NCI-H446 (cell line): Measurements from ENCODE around the gene TNFAIP8L2.

Source experiments
- DNase-seq, 2 experiments: peaks; one replicate each; lab custom pipeline; 2025; lab: John Stamatoyannopoulos, UW

Gene TNFAIP8L2

DNA sequence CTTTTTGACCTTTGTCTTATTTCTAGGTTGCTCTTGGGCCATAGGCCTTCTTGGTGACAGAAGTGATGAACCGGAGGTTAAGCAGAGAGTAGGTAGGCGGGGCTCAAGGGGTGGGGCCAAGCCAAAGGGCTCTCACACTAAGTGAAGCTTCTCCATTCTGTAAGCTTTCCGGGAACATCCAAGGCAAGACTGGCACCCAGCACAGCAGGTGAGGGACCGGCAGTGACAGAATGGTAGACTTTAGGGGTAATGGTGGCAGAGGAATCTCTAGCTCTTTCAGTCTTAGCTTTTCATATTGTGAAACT is at the start of gene TNFAIP8L2:
TSS of gene TNFAIP8L2 (plus strand) at position 135 of the 305 bp plus-strand sequence. CDS start 2,049 bp downstream, outside the sequence.
- DNase-seq, result no peak

DNA sequence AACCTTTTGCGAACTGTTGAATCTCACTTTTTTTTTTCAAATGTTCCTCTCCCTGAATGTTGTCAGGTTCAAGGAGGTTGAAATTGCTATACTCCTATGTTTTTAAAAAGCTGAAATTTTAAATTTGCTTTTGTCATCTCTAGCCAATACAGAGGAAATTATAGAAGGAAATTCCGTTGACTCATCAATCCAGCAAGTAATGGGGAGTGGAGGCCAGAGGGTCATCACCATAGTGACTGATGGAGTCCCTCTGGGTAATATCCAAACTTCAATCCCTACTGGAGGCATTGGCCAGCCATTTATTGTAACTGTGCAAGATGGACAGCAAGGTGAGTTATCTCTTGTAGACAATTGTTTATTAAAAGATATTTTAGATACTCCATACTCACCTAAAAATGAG is 49.6 kb upstream of the TNFAIP8L2 start:
- no peak for DNase-seq

GRCh38 chr1:151108331-151108730 is 48.1 kb upstream of the TNFAIP8L2 start:
- no peak for DNase-seq

GRCh38 chr1:151113877-151114276 is 42.6 kb upstream of the TNFAIP8L2 start:
- DNase-seq, result no peak

DNA sequence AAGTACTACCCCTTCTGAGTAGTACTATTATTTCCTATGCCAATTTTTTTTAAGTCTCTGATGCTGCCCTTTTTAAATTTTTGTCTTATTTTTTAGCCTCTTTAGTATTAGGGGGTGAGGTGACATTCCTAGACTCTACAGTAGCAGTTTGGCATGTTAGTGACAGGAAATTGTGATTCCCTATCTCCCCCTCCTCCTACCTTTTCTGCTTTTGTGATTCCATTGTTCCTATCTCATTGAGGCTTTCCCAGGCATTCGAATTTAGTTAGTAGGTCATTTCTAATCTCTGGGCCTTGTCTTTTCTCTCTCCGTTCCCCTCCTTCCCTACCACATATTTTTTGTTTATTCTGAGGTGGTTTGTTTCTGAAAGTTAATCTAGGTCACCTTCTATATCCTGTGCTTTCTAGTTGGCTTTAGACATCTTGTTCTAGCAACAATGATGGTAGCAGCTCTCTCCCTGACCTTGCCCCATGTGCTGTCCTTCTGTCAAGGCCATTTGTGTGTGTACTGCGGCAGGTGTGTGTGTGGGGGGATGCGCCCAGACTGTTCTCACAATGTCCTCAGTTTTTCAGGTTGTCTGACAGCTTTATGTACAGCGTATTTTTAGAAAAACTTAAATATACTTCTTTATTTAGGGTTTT is 31.6 kb upstream of the TNFAIP8L2 start:
- no peak for DNase-seq

DNA sequence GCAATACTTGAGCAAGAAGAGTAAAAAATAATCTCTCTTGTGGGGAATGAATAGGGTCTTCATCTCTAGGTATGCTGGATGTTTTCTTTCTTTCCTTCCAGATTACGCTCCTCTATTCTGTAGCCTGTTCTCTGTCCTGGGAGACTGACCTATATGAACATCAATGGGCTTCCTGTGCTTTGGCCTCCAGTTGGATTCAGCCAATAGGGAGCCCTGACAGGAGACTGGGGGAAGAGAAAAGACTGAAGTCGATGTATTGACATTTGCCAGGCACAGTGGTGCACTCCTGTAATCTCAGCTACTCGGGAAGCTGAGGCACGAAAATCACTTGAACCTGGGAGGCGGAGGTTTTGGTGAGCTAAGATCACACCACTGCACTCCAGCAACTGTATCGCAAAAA is 27.6 kb upstream of the TNFAIP8L2 start:
- DNase-seq, result no peak

DNA sequence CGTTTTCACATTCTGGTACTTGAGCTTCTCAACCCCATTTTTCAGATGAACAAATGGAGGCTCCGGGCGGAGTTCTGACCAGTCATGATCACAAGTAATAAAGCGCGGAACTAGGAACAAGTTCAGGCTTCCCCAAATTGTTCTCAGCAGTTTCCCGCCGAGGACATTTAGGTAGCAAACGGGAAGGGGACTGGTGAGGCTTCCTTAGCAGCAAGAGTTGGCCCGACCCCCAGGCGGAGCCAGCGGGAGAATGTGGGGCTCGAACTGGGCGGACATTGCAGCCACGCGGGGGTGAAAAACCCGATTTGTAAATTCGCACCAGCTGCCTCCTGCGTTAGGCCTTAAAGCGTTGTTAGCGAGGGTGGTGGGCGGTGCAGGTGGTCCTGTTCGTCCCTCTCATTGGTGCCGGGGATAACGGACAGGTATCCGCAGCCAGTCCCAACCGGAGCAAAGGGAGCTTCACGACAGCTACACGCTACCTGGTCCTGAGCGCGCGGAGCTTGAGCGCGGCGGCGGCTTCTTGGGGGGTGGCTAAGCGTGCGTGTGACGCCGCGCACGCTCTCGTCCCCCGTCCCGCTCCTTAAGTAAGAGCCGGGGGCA is 25.4 kb upstream of the TNFAIP8L2 start:
- no peak for DNase-seq

GRCh38 chr1:151131701-151132334 is 24.6 kb upstream of the TNFAIP8L2 start:
- DNase-seq, result no peak

- no peak for DNase-seq
Measured at GRCh38 chr1:151132335-151133017, 24.0 kb upstream of the TNFAIP8L2 start.

GRCh38 chr1:151133018-151133806 is 23.2 kb upstream of the TNFAIP8L2 start:
- no peak for DNase-seq

GRCh38 chr1:151134396-151134795 is 22.1 kb upstream of the TNFAIP8L2 start:
- no peak for DNase-seq

- DNase-seq, result no peak
Measured at GRCh38 chr1:151134991-151135390, 21.5 kb upstream of the TNFAIP8L2 start.

DNA sequence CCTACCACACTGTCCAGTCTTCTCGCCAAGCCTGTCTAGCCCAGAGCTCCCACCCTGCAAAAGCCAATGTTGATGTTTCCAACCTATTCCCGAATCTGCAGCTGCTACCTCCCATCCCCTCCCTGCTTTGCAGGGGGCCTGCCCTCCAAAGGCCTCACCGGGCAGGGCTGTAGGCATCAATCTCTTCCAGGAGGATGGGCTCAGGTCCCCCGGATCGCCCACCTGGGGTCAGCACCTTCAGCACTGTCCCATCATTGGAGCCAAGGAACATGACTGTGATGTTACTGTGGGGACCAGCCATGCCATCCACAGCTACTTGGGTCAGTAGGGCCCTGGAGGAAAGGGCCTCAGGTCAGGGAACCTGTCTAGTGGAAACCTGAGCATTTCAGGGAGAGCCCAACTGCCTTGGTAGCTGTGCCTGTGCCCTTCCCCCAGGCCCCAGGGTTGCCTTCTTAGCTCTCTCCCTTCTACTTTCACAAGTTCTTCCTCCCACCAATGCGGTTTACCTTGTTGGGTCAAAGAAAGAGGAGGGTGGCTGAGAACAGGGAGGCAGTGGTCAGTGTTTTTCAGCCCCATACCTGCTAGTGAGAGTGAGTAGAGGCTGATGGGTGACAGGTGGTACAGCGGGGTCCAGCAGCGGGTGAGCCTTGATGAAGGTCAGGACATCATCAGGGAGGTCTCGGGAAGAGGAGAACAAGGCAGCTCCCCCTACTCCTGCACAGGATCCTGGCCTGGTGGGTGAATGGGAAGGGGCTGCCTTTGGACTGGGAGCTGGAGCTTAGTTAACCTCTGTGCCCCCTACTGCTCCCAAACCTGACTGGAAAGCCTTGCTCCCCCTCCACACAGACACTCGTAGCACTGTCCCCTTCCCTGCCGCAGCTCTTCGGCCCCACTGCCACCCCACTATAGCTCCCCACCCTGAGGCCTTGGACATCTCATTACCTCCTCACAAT is 20.7 kb upstream of the TNFAIP8L2 start:
- DNase-seq, result no peak

DNA sequence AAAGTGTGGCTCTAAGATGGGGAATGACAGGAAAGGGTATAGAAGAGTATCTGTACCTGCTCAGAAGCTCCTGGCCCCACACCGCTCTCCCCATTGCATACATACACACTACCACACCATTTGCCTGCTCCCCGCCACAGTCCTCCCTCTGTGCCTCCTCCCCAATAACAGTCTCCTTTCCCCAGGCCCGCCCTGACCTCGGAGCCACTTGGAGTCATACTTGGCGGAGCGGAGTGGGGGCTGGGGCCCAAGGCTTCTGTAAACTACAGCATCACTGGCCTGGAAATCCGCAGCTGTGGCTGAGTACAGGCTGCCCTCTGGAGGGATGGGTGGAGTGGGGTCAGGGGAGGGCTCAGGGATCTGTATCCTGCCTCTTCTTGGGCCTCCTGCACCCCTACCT is 18.7 kb upstream of the TNFAIP8L2 start:
- DNase-seq, result no peak

- no peak for DNase-seq
Measured at GRCh38 chr1:151142411-151143056, 13.9 kb upstream of the TNFAIP8L2 start.

- DNase-seq, result no peak
Measured at GRCh38 chr1:151143057-151143435, 13.4 kb upstream of the TNFAIP8L2 start.

- DNase-seq, result no peak
Measured at GRCh38 chr1:151143986-151144385, 12.5 kb upstream of the TNFAIP8L2 start.

DNA sequence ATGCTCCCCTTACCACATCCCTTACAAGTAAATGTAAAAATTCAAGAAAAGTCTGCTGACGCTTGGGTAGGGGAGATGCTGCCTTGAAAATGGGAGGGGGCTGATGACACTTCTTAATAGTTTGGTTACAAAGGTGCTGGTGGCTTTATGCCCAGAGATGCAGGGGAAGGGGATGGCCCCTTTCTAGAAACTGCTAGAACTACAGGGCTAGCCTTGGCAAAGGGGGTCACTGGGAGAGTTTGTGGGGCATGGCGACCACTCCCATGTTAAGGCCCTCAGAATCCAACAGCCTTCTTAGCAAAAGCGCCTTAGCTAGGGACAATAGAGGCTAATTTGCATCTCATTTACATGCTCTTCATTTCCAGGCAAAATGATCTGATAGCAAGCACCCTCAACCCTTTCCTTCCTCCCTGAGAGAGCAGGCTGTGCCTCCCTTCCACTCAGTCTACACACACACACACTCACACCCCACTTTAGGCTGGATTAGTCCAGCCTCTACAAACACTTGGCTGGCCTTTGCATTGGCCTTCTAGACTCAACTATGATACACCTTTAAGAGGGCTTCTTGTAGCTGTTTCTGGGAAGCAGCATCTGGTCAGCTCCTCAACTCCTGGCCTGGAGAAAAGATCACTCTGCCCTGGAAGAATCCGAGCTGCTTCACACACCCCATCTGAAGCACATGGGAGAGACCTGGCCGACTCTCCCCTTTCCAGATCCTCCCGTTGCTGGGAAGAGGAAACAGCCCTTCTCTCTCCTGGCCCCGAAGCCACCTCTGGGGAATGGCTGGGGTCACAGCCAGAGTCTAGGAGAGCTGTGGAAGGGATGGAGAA is 11.8 kb upstream of the TNFAIP8L2 start:
- DNase-seq, result no peak

DNA sequence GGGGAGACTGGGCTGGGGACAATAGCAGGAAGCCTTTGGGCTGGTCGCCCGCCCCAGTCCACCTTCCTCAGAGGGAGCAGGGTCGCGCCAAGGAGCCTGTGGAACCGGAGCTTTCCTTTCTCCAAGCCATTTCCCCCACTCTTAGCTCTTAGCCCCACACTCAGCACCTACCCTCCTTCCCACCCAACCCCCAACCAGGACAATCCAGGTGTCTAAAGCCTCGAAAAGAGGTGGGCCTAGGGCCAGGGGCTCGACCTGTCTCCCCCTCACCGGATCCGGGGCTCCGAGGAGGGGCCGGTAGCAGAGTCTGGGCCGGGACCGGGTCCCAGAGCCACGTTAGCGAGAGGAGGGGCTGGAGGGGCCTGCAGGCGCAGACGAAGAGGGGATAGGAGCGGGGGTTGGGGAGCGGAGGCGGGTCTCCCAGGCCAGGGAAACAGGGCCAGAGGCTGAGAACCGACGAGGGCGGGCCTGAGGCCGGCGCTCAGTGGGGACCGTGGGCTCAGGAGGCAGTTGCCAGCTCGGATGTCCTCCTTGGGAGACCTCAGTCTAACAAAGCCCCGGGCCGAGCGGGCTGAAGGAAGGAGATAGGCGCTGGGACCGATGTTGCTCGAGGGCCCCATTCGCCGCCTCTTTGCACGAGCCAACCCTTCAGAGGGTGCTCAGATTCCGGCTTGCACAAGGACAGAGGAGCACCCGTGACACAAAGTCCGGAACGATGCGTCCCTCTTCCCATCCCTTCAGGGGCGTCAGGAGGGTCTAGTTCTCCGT is 11.0 kb upstream of the TNFAIP8L2 start:
- no peak for DNase-seq
